Esophagus squamous epithelium (tissue), 4 donors: ENCODE measurements around the gene NEUROD1.

Experiments
- CTCF ChIP-seq, 6 experiments: fragments of 450-650 bp in 4 of 6; fragments of 200-600 bp in 2 of 6; sonication (generic) in 2 of 6; IDR thresholded peaks; one replicate each; pipeline ENCODE4 v1.5.1; 2016 to 2019; ENCODE audit warnings: antibody characterized with exemption in 6 of 6, mild to moderate bottlenecking in 4 of 6, moderate library complexity in 4 of 6
- POLR2A ChIP-seq, 4 donors: fragments of 450-650 bp; IDR thresholded peaks; one replicate each; pipeline ENCODE4 v1.6.1; 2017; ENCODE audit warnings: antibody characterized with exemption in 4 of 4, mild to moderate bottlenecking in 4 of 4, moderate library complexity in 3 of 4

DNA sequence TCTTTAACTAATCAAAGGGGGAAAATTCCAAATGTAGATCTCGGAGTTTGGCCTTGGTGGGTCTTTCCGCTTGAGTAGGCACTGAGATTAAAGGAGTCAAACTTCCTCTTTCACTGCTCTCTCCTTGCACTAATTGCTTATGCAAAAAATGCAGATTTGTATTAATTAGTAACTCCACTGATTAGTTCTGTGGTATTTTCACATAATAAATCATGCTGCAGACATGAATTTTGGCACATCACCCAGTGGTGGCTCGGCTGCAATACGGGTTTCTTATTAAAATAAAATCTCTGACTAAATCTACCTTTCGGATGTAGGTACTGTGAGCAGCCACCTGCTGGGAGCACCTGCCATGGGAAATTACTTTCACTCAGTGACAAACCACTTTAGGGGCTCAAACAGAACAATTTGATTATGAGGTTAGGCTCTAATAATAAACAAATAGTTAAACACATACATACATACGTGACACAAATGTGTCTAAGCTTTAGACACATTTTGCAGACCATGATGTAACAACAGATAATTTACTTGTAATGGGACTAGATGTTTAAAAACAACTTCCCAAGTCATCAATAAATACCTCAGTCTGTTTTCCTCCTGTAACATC is 6.4 kb upstream of the NEUROD1 start:
- TF ChIP-seq CTCF (IDR thresholded peaks at IDR 0.05) (no peak), POLR2A (IDR thresholded peaks at IDR 0.05) (no peak)
